Karpas-422 (cell line): ENCODE data around the gene KRT1. TPM values are rescaled to one million over a fixed set of nuclear protein-coding genes. Genes with fewer than 3 reads are reported as not detected.

Experiments used
- DNase-seq: peaks from one replicate; pipeline ENCODE4 v3.0.0-alpha.2; 2015
- H2AFZ ChIP-seq: fragments of 200-600 bp; sonication (generic); 2 replicates; pipeline ENCODE4 v1.6.1; 2014; ENCODE audit warnings: antibody characterized with exemption, low read length, mixed read lengths
- H3K27ac ChIP-seq: fragments of 200-600 bp; sonication (generic); 2 replicates; pipeline ENCODE4 v1.5.1; 2014; ENCODE audit warnings: mild to moderate bottlenecking, low read length, moderate library complexity
- H3K27me3 ChIP-seq: fragments of 200-600 bp; sonication (generic); 2 replicates; pipeline ENCODE4 v1.6.1; 2014; ENCODE audit warnings: low read length, mixed read lengths
- H3K36me3 ChIP-seq: fragments of 200-600 bp; sonication (generic); 2 replicates; pipeline ENCODE4 v1.6.1; 2014; ENCODE audit warnings: low read length, mixed read lengths; ENCODE audit not compliant: insufficient read depth
- H3K4me1 ChIP-seq: fragments of 200-600 bp; sonication (generic); 2 replicates; pipeline ENCODE4 v1.6.1; 2014; ENCODE audit warnings: mild to moderate bottlenecking, low read length, mixed read lengths
- H3K4me2 ChIP-seq: fragments of 200-600 bp; sonication (generic); 2 replicates; pipeline ENCODE4 v1.6.1; 2014; ENCODE audit warnings: low read length, low read depth, mild to moderate bottlenecking; ENCODE audit not compliant: poor library complexity, severe bottlenecking
- H3K4me3 ChIP-seq: fragments of 200-600 bp; sonication (generic); 2 replicates; pipeline ENCODE4 v1.5.1; 2014; ENCODE audit warnings: mild to moderate bottlenecking, antibody characterized with exemption, low read length, mixed read lengths
- H3K79me2 ChIP-seq: fragments of 200-600 bp; sonication (generic); 2 replicates; pipeline ENCODE4 v1.6.1; 2014; ENCODE audit warnings: mild to moderate bottlenecking, low read length, mixed read lengths
- H3K9ac ChIP-seq: fragments of 200-600 bp; sonication (generic); 2 replicates; pipeline ENCODE4 v1.6.0; 2014; ENCODE audit warnings: low read length
- H3K9me2 ChIP-seq: fragments of 200-600 bp; sonication (generic), shearing (Covaris generic); replicated peaks from 2 replicates; pipeline ENCODE4 v1.6.0; 2014; ENCODE audit warnings: mild to moderate bottlenecking, low read length, moderate library complexity; ENCODE audit not compliant: insufficient read depth
- H3K9me3 ChIP-seq: fragments of 300-700, 200-600 bp; sonication (generic); 2 replicates; pipeline ENCODE4 v1.6.1; 2014; ENCODE audit warnings: low read length, mixed read lengths
- H4K20me1 ChIP-seq: fragments of 200-600 bp; sonication (generic); 2 replicates; pipeline ENCODE4 v1.6.1; 2014; ENCODE audit warnings: mild to moderate bottlenecking, antibody characterized with exemption, low read length, low read depth; ENCODE audit not compliant: insufficient read depth
- total RNA-seq: library from RNA; depleted of rRNA; stranded (reverse); fragments of >200 nt; shearing (Covaris generic); gene quantifications from 2 replicates; pipeline ENCODE4 v1.2.3, GENCODE V29; 2014; ENCODE audit warnings: low replicate concordance

Gene KRT1
- total RNA-seq, 1 experiment from 2014 or later: not detected

GRCh38 chr12:52676163-52676562 lies 4.0 kb downstream of the KRT1 start:
- Histone ChIP-seq H2AFZ (no peak overlapping the region), H3K4me1 (no peaks in the 10 kb centered on the region), H3K27ac (no peak overlapping the region), H3K4me2 (no peak overlapping the region), H3K9me3 (no peaks in the 10 kb centered on the region), H3K9me2 (no peaks in the 10 kb centered on the region), H3K4me3 (no peak overlapping the region), H4K20me1 (no peaks in the 10 kb centered on the region), H3K9ac (no peak overlapping the region), H3K79me2 (no peaks in the 10 kb centered on the region), H3K36me3 (no peaks in the 10 kb centered on the region), H3K27me3 (no peaks in the 10 kb centered on the region)
- no peak for DNase-seq

GRCh38 chr12:52675301-52675701 lies 4.9 kb downstream of the KRT1 start:
- no peaks in the 10 kb centered on the region for H3K9me2 ChIP-seq
- no peaks in the 10 kb centered on the region for H3K27me3 ChIP-seq

GRCh38 chr12:52674433-52674775 lies 5.8 kb downstream of the KRT1 start:
- Histone ChIP-seq H3K9me3 (no peaks in the 10 kb centered on the region), H3K27me3 (no peaks in the 10 kb centered on the region), H3K79me2 (no peaks in the 10 kb centered on the region), H3K9ac (no peak overlapping the region), H3K36me3 (no peaks in the 10 kb centered on the region), H4K20me1 (no peaks in the 10 kb centered on the region), H3K4me3 (no peak overlapping the region), H2AFZ (no peak overlapping the region), H3K4me2 (no peak overlapping the region), H3K27ac (no peak overlapping the region), H3K9me2 (no peaks in the 10 kb centered on the region), H3K4me1 (no peaks in the 10 kb centered on the region)
- no peak for DNase-seq

More at GRCh38 chr12:52675301-52675701, 4.9 kb downstream of the KRT1 start:
- Histone ChIP-seq H3K9ac (no peak overlapping the region), H3K36me3 (no peaks in the 10 kb centered on the region), H3K27ac (no peak overlapping the region), H3K4me2 (no peak overlapping the region), H3K4me3 (no peak overlapping the region), H4K20me1 (no peaks in the 10 kb centered on the region), H2AFZ (no peak overlapping the region), H3K4me1 (no peaks in the 10 kb centered on the region), H3K9me3 (no peaks in the 10 kb centered on the region), H3K79me2 (no peaks in the 10 kb centered on the region)
- DNase-seq: no peak

- Histone ChIP-seq H2AFZ (no peak overlapping the region), H3K9me2 (no peaks in the 10 kb centered on the region), H3K9me3 (no peaks in the 10 kb centered on the region), H3K36me3 (no peaks in the 10 kb centered on the region), H3K79me2 (no peaks in the 10 kb centered on the region), H3K4me3 (no peak overlapping the region), H3K4me1 (no peaks in the 10 kb centered on the region), H4K20me1 (no peaks in the 10 kb centered on the region), H3K4me2 (no peak overlapping the region), H3K27me3 (no peaks in the 10 kb centered on the region), H3K27ac (no peak overlapping the region), H3K9ac (no peak overlapping the region)
- DNase-seq: no peak
Observed at GRCh38 chr12:52673713-52674432, 6.3 kb downstream of the KRT1 start.

GRCh38 chr12:52673217-52673616 lies 7.0 kb downstream of the KRT1 start:
- H3K4me2 ChIP-seq: no peak overlapping the region
- no peak overlapping the region for H2AFZ ChIP-seq
- DNase-seq: no peak
- H3K36me3 ChIP-seq: no peaks in the 10 kb centered on the region
- no peaks in the 10 kb centered on the region for H3K79me2 ChIP-seq
- H3K9me3 ChIP-seq: no peaks in the 10 kb centered on the region
- no peak overlapping the region for H3K27ac ChIP-seq
- no peaks in the 10 kb centered on the region for H3K9me2 ChIP-seq
- H3K27me3 ChIP-seq: no peaks in the 10 kb centered on the region
- no peak overlapping the region for H3K9ac ChIP-seq
- H3K4me1 ChIP-seq: no peaks in the 10 kb centered on the region
- no peak overlapping the region for H3K4me3 ChIP-seq
- H4K20me1 ChIP-seq: no peaks in the 10 kb centered on the region

- Histone ChIP-seq H3K4me1 (no peaks in the 10 kb centered on the region), H3K4me2 (no peak overlapping the region), H3K9me2 (no peaks in the 10 kb centered on the region), H3K36me3 (no peaks in the 10 kb centered on the region), H3K27ac (no peak overlapping the region), H3K9ac (no peak overlapping the region), H3K4me3 (no peak overlapping the region), H4K20me1 (no peaks in the 10 kb centered on the region), H3K79me2 (no peaks in the 10 kb centered on the region), H3K27me3 (no peaks in the 10 kb centered on the region), H2AFZ (no peak overlapping the region), H3K9me3 (no peaks in the 10 kb centered on the region)
- no peak for DNase-seq
Observed at GRCh38 chr12:52672321-52672933, 7.8 kb downstream of the KRT1 start.

GRCh38 chr12:52670961-52671360 lies 9.2 kb downstream of the KRT1 start:
- Histone ChIP-seq H3K36me3 (no peaks in the 10 kb centered on the region), H3K4me2 (no peak overlapping the region), H3K9me3 (no peaks in the 10 kb centered on the region), H3K27me3 (no peaks in the 10 kb centered on the region), H3K4me1 (no peaks in the 10 kb centered on the region), H3K79me2 (no peaks in the 10 kb centered on the region), H3K9ac (no peak overlapping the region), H3K9me2 (no peaks in the 10 kb centered on the region), H3K4me3 (no peak overlapping the region), H4K20me1 (no peaks in the 10 kb centered on the region), H2AFZ (no peak overlapping the region), H3K27ac (no peak overlapping the region)
- DNase-seq: no peak

GRCh38 chr12:52670506-52670905 lies 9.7 kb downstream of the KRT1 start:
- Histone ChIP-seq H2AFZ (no peak overlapping the region), H3K36me3 (no peaks in the 10 kb centered on the region), H3K79me2 (no peaks in the 10 kb centered on the region), H4K20me1 (no peaks in the 10 kb centered on the region), H3K4me1 (no peaks in the 10 kb centered on the region), H3K27ac (no peak overlapping the region), H3K27me3 (no peaks in the 10 kb centered on the region), H3K9ac (no peak overlapping the region), H3K4me2 (no peak overlapping the region), H3K9me2 (no peaks in the 10 kb centered on the region), H3K9me3 (no peaks in the 10 kb centered on the region), H3K4me3 (no peak overlapping the region)
- DNase-seq: no peak
